ENCODE results near the gene SLC16A4.

DNA sequence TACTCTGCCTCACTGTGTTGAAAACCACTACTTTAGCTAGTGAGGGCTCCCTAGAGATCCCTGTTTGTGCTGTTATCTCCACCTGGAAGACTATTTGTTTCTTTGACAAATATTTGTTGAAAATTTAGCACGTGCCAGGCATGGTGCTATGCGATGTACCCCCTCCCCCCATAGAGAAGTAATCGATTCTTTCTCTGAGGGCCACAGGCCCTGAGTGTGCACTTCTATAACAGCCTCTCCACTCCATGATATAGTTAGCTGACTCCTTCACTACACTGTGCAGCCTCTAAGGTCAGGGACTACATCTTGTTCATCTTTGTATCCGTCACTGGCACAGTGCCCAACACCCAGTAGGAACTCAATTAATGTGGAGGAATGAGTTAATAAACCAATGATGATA lies 69.0 kb downstream of the SLC16A4 start:
- TF ChIP-seq, protein P1, sequence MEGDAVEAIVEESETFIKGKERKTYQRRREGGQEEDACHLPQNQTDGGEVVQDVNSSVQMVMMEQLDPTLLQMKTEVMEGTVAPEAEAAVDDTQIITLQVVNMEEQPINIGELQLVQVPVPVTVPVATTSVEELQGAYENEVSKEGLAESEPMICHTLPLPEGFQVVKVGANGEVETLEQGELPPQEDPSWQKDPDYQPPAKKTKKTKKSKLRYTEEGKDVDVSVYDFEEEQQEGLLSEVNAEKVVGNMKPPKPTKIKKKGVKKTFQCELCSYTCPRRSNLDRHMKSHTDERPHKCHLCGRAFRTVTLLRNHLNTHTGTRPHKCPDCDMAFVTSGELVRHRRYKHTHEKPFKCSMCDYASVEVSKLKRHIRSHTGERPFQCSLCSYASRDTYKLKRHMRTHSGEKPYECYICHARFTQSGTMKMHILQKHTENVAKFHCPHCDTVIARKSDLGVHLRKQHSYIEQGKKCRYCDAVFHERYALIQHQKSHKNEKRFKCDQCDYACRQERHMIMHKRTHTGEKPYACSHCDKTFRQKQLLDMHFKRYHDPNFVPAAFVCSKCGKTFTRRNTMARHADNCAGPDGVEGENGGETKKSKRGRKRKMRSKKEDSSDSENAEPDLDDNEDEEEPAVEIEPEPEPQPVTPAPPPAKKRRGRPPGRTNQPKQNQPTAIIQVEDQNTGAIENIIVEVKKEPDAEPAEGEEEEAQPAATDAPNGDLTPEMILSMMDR (IDR thresholded peaks at IDR 0.05; ENCODE audit: insufficient read depth, low read depth, low read length) = no peak
- TF ChIP-seq EZH2 (IDR thresholded peaks at IDR 0.05; ENCODE audit: insufficient read depth, low read length) = no peak
